PC-9 (cell line): ENCODE measurements around the gene GALM. TPM values are rescaled to one million over a fixed set of nuclear protein-coding genes. Genes with fewer than 3 reads are reported as not detected.
"Not testable (repeated sequence)": the region's sequence is repeated elsewhere in the genome, so short reads cannot be mapped to it uniquely, and the experiment has no call there.

Source experiments
- BruUV-seq: library from RNA; stranded (reverse); fragments of 400-500 nt; replicated peaks from 2 replicates; lab custom pipeline; 2021; lab: Mats Ljungman, UMichigan
- CTCF ChIA-PET: fragments of 300-600 bp; sonication (Branson Sonifier 250); formaldehyde crosslinking; loops from one replicate; lab custom pipeline; 2022; ENCODE audit warnings: antibody characterized with exemption; lab: Charles Lee
- POLR2A ChIA-PET: fragments of 300-600 bp; sonication (Branson Sonifier 250); formaldehyde crosslinking; loops from one replicate; lab custom pipeline; 2022; ENCODE audit warnings: antibody characterized with exemption; ENCODE audit not compliant: unreplicated experiment; lab: Charles Lee
- DNase-seq, 2 experiments: peaks; one replicate each; pipeline versions ENCODE4 v3.0.0 to v3.0.0-alpha.2; 2015 to 2022; ENCODE audit warnings: mixed read lengths in 1 of 2
- H2AFZ ChIP-seq: fragments of 200-600 bp; sonication (generic); 2 replicates; pipeline ENCODE4 v1.8.1; 2017; ENCODE audit warnings: antibody characterized with exemption
- H3F3A ChIP-seq: fragments of 200-600 bp; sonication (generic); 2 replicates; pipeline ENCODE4 v1.8.1; 2017; ENCODE audit warnings: antibody characterized with exemption, mild to moderate bottlenecking, low read depth; ENCODE audit not compliant: insufficient read depth
- H3K27ac ChIP-seq: fragments of 200-600 bp; sonication (generic); 2 replicates; pipeline ENCODE4 v1.6.1; 2016; ENCODE audit warnings: mixed run types
- H3K27me3 ChIP-seq: fragments of 200-600 bp; sonication (generic); 2 replicates; pipeline ENCODE4 v1.6.1; 2016; ENCODE audit warnings: low read depth, mixed run types; ENCODE audit not compliant: insufficient read depth
- H3K36me3 ChIP-seq: fragments of 200-600 bp; sonication (generic); 2 replicates; pipeline ENCODE4 v1.6.1; 2016; ENCODE audit warnings: low read depth, mixed run types
- H3K4me1 ChIP-seq: fragments of 200-600 bp; sonication (generic); replicated peaks from 2 replicates; pipeline ENCODE4 v1.6.1; 2016; ENCODE audit warnings: mixed run types; ENCODE audit not compliant: insufficient read depth
- H3K4me2 ChIP-seq: fragments of 200-600 bp; sonication (generic); 2 replicates; pipeline ENCODE4 v1.6.1; 2017; ENCODE audit warnings: mixed run types
- H3K4me3 ChIP-seq: fragments of 200-600 bp; sonication (generic); 2 replicates; pipeline ENCODE4 v1.6.1; 2016; ENCODE audit warnings: mixed run types
- H3K79me2 ChIP-seq: fragments of 200-600 bp; sonication (generic); 2 replicates; pipeline ENCODE4 v1.6.1; 2017; ENCODE audit warnings: low read depth, mixed run types
- H3K9me2 ChIP-seq: fragments of 200-600 bp; sonication (generic); 2 replicates; pipeline ENCODE4 v1.8.1; 2017; ENCODE audit warnings: mild to moderate bottlenecking; ENCODE audit not compliant: insufficient read depth
- H3K9me3 ChIP-seq: fragments of 200-600 bp; sonication (generic); 2 replicates; pipeline ENCODE4 v1.8.1; 2016; ENCODE audit warnings: low read depth; ENCODE audit not compliant: insufficient read depth
- H4K20me1 ChIP-seq: fragments of 200-600 bp; sonication (generic); 2 replicates; pipeline ENCODE4 v1.8.1; 2017; ENCODE audit not compliant: insufficient read depth
- CTCF ChIP-seq: fragments of 200-600 bp; sonication (generic); conservative IDR thresholded peaks from 2 replicates; pipeline ENCODE4 v1.6.1; 2017; ENCODE audit warnings: mixed run types, antibody characterized with exemption, mild to moderate bottlenecking, moderate library complexity
- EZH2 ChIP-seq: fragments of 200-600 bp; sonication (generic); IDR thresholded peaks from 2 replicates; pipeline ENCODE4 v1.8.0; 2017; ENCODE audit warnings: antibody characterized with exemption, low read depth
- intact Hi-C: fragments of 100-400 bp; cut with micrococcal nuclease; formaldehyde crosslinking; loops from one replicate; pipeline ENCODE4 v1.10.0; 2022; ENCODE audit not compliant: unreplicated experiment
- total RNA-seq: library from RNA; stranded (reverse); gene quantifications from 2 replicates; pipeline ENCODE4 v1.2.3, GENCODE V29; 2021

The GALM gene
- total RNA-seq, 1 experiment from 2014 or later = 27.7 TPM

DNA sequence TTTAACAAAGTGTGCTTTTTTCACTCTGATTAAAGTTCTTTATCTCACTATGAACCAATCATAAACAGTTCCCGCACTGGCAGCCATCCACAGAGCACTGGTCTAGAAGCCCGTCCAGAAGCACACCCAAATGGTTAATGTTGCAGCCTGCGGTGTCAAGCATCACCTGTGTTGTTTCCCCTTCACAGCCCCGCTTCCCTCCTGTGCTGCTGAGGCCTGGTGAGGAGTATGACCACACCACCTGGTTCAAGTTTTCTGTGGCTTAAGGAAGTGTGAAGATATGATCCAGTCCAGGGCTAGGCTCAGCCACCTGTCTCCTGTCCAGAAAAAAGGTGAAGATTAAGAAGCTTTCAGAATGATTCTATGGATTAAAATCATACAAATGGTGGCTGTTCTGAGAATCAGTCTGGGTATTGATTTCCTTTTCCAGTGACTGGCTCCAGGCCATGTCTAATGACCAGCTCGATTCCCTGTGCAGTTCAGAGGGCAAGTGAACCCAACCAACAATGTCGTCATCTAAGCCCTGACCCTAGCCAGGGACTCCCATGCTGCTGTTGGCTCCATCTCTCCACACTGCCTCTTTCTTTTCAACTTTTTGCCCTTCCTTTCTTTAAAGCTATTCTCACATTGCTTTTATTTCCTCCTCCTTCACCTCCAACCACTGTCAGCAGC, 67.5 kb downstream of the GALM start:
- H3K4me1 ChIP-seq = no peaks in the 10 kb centered on the region
- H3K9me2 ChIP-seq = no peaks in the 10 kb centered on the region
- peaks cover 7% of the 10 kb centered on the region for H3F3A ChIP-seq
- H3K27me3 ChIP-seq = no peaks in the 10 kb centered on the region
- no peak overlapping the region for H3K4me2 ChIP-seq
- no peak for DNase-seq
- H3K9me3 ChIP-seq = no peaks in the 10 kb centered on the region
- H3K4me3 ChIP-seq = no peak overlapping the region
- no peak overlapping the region for H3K27ac ChIP-seq
- BruUV-seq = no TSS peak
- no peaks in the 10 kb centered on the region for H3K36me3 ChIP-seq
- CTCF ChIA-PET = no interaction called here
- H4K20me1 ChIP-seq = no peaks in the 10 kb centered on the region
- POLR2A ChIA-PET = no interaction called here
- intact Hi-C loops = no loop called here
- no peaks in the 10 kb centered on the region for H3K79me2 ChIP-seq
- H2AFZ ChIP-seq = no peak overlapping the region
- TF ChIP-seq EZH2 (no peak), CTCF (no peak)

- no peak for DNase-seq
- BruUV-seq = TSS peak; percentile 91
- H4K20me1 ChIP-seq = no peaks in the 10 kb centered on the region
- H3K36me3 ChIP-seq = no peaks in the 10 kb centered on the region
- no peaks in the 10 kb centered on the region for H3K27me3 ChIP-seq
- H3K9me2 ChIP-seq = no peaks in the 10 kb centered on the region
- H3F3A ChIP-seq = peaks cover 8% of the 10 kb centered on the region
- intact Hi-C loops = no loop called here
- no peak overlapping the region for H2AFZ ChIP-seq
- TF ChIP-seq CTCF (no peak), EZH2 (no peak)
- H3K9me3 ChIP-seq = no peaks in the 10 kb centered on the region
- H3K27ac ChIP-seq = no peak overlapping the region
- H3K4me2 ChIP-seq = no peak overlapping the region
- CTCF ChIA-PET = interaction anchor here (0.6 to 0.7 kb wide), 3 partner anchors 132 to 752 kb away, joined by 3 to 4 read pairs (median 3); partner anchors contain the start of gene HNRNPLL
- H3K4me3 ChIP-seq = no peak overlapping the region
- H3K79me2 ChIP-seq = no peaks in the 10 kb centered on the region
- POLR2A ChIA-PET = interaction anchor here (0.7 kb wide), 1 partner anchor 386 kb away, joined by 6 read pairs; no protein-coding TSS in a partner anchor
- H3K4me1 ChIP-seq = no peaks in the 10 kb centered on the region
These were observed 68.6 kb downstream of the GALM start for GRCh38 chr2:38734299-38735058.

DNA sequence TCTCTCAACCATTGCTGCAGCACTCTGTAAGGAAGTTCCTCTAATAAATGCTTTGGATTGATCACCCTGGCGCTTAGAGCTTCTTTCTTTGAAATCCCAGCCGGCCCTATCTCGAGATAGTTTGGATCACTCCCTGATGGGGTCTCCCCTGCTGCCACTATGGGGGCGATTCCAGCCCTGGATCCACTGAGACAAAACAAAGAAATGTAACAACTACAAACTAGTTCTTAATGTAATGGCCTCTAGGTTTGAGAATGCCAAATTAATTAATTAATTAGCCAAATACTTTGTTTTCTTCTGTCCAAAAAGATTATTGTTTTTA, 70.0 kb downstream of the GALM start:
- no peaks in the 10 kb centered on the region for H3K79me2 ChIP-seq
- H3K9me3 ChIP-seq = no peaks in the 10 kb centered on the region
- intact Hi-C loops = no loop called here
- no peak overlapping the region for H3K4me2 ChIP-seq
- CTCF ChIA-PET = no interaction called here
- POLR2A ChIA-PET = interaction anchor here (0.6 to 0.7 kb wide), 2 partner anchors 134 to 373 kb away, joined by 3 to 4 read pairs; no protein-coding TSS in a partner anchor
- no TSS peak for BruUV-seq
- H3K27me3 ChIP-seq = no peaks in the 10 kb centered on the region
- H3K27ac ChIP-seq = no peak overlapping the region
- H4K20me1 ChIP-seq = peaks cover 6% of the 10 kb centered on the region; the same call in 1 of the 2 replicates
- H3K36me3 ChIP-seq = no peaks in the 10 kb centered on the region
- H3K4me3 ChIP-seq = no peak overlapping the region
- DNase-seq = no peak
- H3F3A ChIP-seq = peaks cover 10% of the 10 kb centered on the region
- no peaks in the 10 kb centered on the region for H3K4me1 ChIP-seq
- TF ChIP-seq EZH2 = no peak
- TF ChIP-seq CTCF = no peak
- H3K9me2 ChIP-seq = no peaks in the 10 kb centered on the region
- H2AFZ ChIP-seq = no peak overlapping the region

- H3K4me1 ChIP-seq, H3K4me3 ChIP-seq, H3K4me2 ChIP-seq, H3K36me3 ChIP-seq, H3K27ac ChIP-seq, BruUV-seq, H2AFZ ChIP-seq, DNase-seq, H3K79me2 ChIP-seq, H3K9me2 ChIP-seq, H3K27me3 ChIP-seq, POLR2A ChIA-PET, CTCF ChIA-PET, H3K9me3 ChIP-seq, intact Hi-C loops: not testable (repeated sequence)
- peaks cover 22% of the 10 kb centered on the region for H3F3A ChIP-seq
- peaks cover 16% of the 10 kb centered on the region for H4K20me1 ChIP-seq
These were observed 71.2 kb downstream of the GALM start for GRCh38 chr2:38737000-38737698.
